NCI-H446 treated with DMSO at 0.1 percent for 48 hours (cell line): ENCODE measurements around the gene FAM163B.

Experiments
- DNase-seq: peaks from one replicate; lab custom pipeline; 2025; lab: John Stamatoyannopoulos, UW

Gene FAM163B

GRCh38 chr9:133597316-133597957, 11.8 kb downstream of the FAM163B start:
- no peak for DNase-seq

- no peak for DNase-seq
These were observed 13.3 kb downstream of the FAM163B start for GRCh38 chr9:133595910-133596309.

DNA sequence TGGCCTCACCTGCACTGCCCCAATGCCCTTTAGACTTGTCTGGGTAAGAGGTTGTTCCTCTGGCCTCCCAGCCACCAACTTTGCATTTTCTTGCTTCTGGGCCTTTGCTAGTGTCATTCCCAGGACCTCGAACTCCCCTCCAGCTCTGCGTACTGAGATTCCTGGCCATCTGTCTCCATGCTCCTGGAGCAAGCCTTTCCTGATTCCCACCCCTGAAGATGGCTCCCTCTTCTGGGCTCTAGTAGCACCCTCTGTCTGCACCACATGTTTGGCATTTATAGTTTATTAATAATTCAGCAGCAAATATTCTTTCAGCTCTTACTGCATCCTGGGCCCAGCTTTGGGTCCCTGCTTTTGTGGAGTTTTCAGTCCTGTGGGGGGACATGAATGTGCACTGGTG, 14.9 kb downstream of the FAM163B start:
- no peak for DNase-seq

GRCh38 chr9:133593587-133594253, 15.5 kb downstream of the FAM163B start:
- no peak for DNase-seq

DNA sequence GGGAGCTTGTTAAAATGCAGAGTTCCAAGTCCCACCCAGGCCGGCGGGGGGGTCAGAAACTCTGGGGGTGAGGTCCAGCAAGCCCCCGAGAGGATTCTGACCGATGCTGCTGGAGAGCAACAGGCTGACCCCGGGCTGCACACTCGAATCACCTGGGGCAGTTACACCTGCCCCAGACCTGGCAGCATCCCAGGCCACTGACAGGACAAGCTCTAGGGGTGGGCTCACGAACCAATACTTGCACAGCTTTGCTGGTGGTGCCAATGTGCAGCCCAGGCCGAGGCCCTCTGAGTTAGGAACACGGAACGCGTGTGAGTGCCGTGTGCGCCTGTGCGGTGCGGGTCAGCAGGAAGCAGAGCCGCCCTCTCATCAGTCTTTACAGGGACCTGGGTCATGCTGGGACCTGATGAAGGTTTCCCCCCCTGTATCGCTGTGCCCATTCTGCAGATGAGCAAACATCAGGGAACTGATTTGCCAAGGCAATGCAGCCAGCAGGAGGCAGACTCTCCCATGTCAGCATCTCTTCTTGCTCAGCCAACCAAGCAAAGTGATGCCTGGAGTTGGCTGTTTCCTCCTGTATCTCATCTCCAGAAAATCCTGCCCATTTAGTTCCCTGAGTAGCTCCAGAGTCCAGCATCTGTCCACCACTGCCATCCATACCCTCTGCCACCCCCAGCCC, 16.3 kb downstream of the FAM163B start:
- no peak for DNase-seq

DNA sequence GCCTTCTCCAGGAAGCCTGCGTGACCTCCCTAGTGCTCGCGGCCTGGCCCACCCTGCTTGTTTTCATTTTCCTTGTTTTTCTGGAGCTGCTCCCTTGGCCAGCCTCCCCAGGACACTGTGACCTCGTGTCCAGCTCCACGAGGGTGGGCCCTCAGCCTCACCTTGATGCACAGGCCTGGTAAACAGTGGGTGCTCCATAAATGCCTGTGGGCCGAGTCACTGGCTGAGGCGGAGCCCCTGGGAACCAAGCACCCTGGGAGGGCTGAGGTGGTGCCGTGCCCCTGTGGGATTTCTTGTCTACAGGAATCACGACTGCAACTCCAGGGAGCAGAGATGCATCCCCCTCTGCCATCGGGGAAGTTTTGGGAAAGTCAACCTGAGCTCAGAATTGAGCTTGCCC, 17.2 kb downstream of the FAM163B start:
- no peak for DNase-seq

DNA sequence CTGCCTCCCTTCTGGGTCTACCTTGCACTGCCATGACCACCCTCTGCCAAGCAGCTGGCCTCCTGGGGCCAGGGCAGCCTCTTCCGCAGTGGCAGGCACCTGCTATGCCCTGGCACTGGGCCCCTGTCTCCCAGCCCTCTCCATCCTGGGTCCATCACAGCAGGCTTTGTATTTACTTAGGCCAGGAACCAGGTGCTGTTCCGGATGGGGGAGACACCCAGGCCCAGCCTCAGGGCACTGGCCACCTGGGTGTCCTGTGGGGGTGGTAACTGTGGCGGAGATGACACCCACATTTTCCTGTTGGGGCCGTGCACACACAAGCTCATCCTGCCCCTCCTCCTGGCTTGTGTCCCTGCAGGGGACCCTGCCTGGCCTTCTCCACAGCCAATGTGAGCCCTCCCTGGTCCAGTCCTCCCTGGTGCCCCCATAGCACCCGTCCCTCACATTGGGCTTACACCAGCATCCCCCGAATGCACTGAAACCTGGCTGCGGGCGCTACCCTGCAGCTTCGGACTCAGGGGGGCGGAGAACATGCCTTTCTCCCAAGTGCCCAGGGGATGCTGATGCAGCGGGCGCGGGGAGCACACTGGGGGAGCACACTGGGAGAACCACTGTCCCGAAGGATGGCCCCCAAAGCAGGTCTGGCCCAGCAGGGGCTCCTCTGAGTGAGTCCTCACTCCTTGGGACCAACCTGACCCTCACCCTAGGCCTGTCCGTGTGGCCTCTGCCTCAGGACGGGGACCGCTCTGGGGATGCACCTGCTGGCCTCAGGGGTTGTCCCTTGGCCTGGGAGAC, 17.9 kb downstream of the FAM163B start:
- no peak for DNase-seq

GRCh38 chr9:133590231-133590855, 18.8 kb downstream of the FAM163B start:
- DNase-seq: no peak

- DNase-seq: no peak
These were observed 19.5 kb downstream of the FAM163B start for GRCh38 chr9:133589454-133590227.

DNA sequence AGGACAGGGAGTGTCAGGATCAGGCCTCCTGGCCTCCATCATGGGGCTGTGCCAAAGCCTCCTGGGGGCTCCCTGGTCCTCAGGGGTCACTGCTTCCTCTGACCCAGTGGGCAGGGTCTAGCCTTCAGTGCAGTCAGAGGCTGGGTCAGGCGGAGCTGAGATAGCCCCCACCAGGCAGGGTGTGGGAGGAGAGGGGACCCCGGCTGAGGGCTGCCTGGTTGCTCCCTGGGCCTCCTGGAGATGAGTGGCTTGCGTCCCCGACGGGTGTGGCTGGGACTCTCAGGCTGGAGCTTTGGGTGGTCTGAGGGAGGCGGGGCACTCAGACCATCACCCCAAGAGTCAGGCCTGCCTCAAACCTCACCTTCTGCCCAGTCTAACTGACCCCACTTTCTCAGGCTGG, 21.7 kb downstream of the FAM163B start:
- DNase-seq: no peak

- no peak for DNase-seq
These were observed 22.1 kb downstream of the FAM163B start for GRCh38 chr9:133587051-133587450.

DNA sequence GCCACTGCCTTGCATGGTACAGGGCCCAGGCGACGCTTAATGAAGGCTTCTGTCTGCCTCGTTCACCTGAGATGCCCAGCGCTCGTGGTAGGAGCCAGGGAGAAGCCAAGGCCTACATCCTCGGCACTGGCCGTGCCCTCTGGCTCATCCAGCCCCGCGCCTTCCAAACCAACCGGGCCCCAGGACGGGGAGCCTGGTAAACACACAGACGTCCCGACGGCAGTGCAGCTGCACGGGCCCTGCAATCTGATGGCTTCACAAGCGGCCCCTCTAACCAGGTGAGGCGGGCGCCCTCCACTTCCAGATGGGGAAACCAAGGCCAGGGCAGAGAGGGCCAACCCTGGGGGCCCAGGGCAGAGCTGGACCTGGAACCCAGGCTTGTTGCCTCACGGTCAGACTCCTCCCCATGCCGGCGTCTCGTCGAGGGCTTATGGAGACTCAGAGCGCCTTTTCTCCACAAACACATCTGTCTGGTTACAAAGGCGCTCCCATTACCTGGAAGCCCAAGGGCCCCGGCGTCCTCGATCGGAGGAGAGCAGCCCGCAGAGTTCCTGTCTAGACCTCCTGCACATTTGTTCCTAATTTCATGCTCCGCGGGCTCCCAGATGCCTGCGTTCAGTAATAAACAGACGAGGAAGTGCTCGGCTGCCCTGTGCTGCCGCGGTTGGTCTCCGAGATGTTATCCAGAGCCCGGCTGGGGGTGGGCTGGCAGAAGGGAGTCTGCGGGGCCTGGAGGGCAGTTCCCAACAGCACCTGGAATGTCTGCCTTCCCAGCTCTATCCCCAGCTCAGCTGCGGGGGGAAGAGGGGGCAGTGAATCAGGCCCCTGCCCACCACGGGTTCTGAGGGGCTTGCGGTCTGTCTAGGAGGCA, 23.5 kb downstream of the FAM163B start:
- no peak for DNase-seq

DNA sequence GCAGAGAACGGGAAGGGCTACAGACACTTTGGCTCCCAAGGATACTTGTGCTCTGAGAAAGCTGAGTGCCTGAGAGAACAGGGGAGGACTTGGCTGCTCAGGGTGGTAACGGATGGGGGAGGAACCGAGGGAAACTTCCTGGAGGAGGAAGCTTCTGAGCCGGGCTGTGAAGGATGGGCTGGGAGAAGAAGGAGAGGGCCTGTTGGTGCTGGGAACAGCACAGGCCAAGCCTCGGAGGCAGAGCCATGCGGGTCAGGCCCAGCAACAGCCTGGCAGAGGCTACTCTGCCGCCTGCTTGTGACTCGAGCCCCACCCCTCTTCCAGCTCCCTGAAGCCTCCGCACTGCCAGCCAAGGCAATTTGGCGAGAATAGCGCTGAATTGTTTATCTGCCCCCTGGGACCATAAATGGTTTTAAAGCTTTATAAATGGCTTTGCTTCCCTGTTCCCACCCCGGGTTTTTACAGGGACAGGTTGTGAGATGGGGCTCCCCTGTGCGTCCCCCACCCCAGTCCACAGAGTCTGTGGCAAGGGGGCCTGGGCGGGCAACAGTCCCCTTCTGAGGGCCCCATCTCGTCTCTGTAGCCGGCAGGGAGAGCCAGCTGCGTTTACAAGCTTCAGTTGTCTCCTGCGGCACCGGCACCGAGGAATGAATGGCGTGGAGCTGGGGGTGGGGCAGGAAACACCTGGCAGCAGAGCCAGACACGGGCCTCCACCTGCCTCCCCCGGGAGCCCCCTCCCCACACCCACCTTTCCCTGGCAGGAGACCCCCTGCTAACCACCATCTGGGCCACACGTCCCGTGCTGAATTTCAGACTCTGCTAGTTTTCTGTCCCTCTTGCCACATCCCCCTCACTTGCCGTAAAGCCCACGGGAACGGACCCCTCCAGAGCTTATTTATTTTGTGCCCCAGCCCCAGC, 24.4 kb downstream of the FAM163B start:
- DNase-seq: no peak

- DNase-seq: no peak
These were observed 25.0 kb downstream of the FAM163B start for GRCh38 chr9:133584167-133584558.

DNA sequence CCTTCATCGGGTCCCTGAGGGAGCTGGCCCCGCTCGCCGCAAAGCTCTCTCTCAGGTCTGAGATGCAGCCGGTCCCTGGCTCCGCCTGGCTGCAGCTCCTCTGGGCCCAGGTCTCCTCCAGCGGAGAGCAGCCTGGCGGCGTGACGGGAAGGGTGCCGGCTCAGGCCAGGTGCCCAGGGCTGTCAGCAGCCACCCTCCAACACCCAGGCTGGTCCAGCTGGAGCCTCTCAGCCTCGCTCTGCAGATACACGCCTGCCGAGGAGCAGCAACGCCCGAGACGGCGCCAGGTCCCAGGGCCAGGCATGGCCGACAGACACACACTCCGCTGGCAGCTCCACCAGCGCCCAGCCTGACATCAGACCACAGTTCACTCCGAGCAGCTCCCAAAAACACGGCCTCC, 25.6 kb downstream of the FAM163B start:
- DNase-seq: no peak

GRCh38 chr9:133583111-133583510, 26.1 kb downstream of the FAM163B start:
- no peak for DNase-seq

DNA sequence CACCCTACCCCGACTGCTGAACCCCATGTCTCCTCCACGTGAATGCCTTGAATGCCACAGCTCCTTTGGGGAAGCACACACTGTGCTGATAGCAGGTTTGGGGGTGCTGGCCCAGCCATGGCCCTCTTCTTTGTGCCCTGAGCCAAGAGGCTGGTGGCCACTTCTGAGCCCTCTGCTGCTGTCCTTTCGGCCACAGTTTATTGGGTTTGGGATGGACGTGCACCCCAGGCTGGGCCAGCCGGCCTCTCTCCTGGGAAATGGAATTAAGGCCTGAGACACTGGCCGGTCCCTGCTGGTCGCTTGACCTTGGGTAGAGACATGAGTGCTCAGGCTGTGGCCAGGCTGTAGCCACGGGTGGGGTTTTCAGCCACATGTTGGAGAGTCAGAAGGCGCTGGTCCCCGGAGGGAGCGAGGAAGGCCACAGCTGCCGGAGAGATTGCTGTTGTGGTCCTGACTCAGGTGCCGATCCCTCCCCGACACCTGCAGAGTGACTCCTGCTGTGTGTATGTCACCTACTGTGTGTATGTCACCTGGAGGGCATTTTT, 26.6 kb downstream of the FAM163B start:
- no peak for DNase-seq

- DNase-seq: no peak
These were observed 27.5 kb downstream of the FAM163B start for GRCh38 chr9:133581513-133582343.
